Uterus (tissue), 4 donors: ENCODE data around the gene KLC1. TPM values are rescaled to one million over a fixed set of nuclear protein-coding genes. Genes with fewer than 3 reads are reported as not detected.

Source experiments
- DNase-seq, 2 donors: peaks; one replicate each; pipeline ENCODE4 v3.0.0-alpha.2; 2019 to 2020
- H3K27ac ChIP-seq, 2 donors: fragments of 200-600 bp; sonication (generic); 1 replicate in 1 of 2; 2 replicates in 1 of 2; pipeline ENCODE4 v1.5.1; 2016 to 2018
- H3K27me3 ChIP-seq, 2 donors: fragments of 200-600 bp; sonication (generic); one replicate each; pipeline ENCODE4 v1.5.1; 2018 to 2019; ENCODE audit warnings: control low read depth in 1 of 2
- H3K36me3 ChIP-seq, 2 donors: fragments of 200-600 bp; sonication (generic); one replicate each; pipeline ENCODE4 v1.5.1; 2019; ENCODE audit warnings: control low read depth in 1 of 2
- H3K4me1 ChIP-seq, 2 donors: fragments of 200-600 bp; sonication (generic); one replicate each; pipeline ENCODE4 v1.5.1; 2018 to 2019; ENCODE audit warnings: control low read depth in 1 of 2
- H3K4me3 ChIP-seq, 2 donors: fragments of 200-600 bp; sonication (generic); 1 replicate in 1 of 2; 2 replicates in 1 of 2; pipeline ENCODE4 v1.5.1; 2018 to 2019; ENCODE audit warnings: mild to moderate bottlenecking in 1 of 2
- H3K9me3 ChIP-seq, 2 donors: fragments of 200-600 bp; sonication (generic); one replicate each; pipeline ENCODE4 v1.5.1; 2019; ENCODE audit warnings: control low read depth in 1 of 2
- POLR2A ChIP-seq, 2 donors: fragments of 450-650 bp; IDR thresholded peaks; one replicate each; pipeline ENCODE4 v1.6.1; 2016; ENCODE audit warnings: antibody characterized with exemption in 2 of 2, mild to moderate bottlenecking in 1 of 2, moderate library complexity in 1 of 2
- intact Hi-C: fragments of 100-400 bp; cut with DNase I; formaldehyde crosslinking; loops from one replicate; pipeline ENCODE4 v1.15.1; 2023; ENCODE audit warnings: low total_unique reads
- total RNA-seq, 4 donors: library from RNA; depleted of rRNA in 3 of 4; stranded (reverse); fragments of >200 nt in 3 of 4; gene quantifications; one replicate each; pipeline versions ENCODE4 v1.1.0 to v1.2.4, GENCODE V29; 2014 to 2023
- TF ChIP-seq, protein P1 (sequence below), 4 experiments: fragments of 200-600 bp in 2 of 4; fragments of 450-650 bp in 2 of 4; sonication (generic) in 2 of 4; IDR thresholded peaks; one replicate each; pipeline ENCODE4 v1.5.1; 2016 to 2019; ENCODE audit warnings: antibody characterized with exemption in 4 of 4, mild to moderate bottlenecking in 2 of 4, moderate library complexity in 1 of 4
- donor health status: DM: yes; HTN: yes; CAD: no.

The KLC1 gene
- total RNA-seq, 4 donors from 2014 or later, result 130 to 459 (median 285) TPM

DNA sequence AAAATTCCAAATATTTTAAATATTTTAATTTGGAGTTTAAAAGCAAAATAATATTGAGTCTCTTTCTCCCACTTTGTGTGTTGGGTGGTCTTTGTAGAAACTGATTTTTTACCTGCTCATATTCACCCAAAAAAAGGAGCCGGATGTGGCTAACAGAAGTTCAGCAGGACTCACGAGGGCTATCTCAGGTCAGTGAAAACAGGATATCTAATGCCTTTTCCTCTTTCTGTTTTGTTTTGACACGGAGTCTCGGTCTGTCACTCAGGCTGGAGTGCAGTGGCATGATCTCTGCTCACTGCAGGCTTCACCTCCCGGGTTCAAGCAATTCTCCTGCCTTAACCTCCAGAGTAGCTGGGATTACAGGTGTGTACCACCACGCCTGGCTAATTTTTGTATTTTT is 35.4 kb upstream of the KLC1 start:
- intact Hi-C loops, result no loop called here
- no peaks in the 10 kb centered on the region for H3K27me3 ChIP-seq
- TF ChIP-seq POLR2A (IDR thresholded peaks at IDR 0.05), result no peak
- TF ChIP-seq, protein P1, sequence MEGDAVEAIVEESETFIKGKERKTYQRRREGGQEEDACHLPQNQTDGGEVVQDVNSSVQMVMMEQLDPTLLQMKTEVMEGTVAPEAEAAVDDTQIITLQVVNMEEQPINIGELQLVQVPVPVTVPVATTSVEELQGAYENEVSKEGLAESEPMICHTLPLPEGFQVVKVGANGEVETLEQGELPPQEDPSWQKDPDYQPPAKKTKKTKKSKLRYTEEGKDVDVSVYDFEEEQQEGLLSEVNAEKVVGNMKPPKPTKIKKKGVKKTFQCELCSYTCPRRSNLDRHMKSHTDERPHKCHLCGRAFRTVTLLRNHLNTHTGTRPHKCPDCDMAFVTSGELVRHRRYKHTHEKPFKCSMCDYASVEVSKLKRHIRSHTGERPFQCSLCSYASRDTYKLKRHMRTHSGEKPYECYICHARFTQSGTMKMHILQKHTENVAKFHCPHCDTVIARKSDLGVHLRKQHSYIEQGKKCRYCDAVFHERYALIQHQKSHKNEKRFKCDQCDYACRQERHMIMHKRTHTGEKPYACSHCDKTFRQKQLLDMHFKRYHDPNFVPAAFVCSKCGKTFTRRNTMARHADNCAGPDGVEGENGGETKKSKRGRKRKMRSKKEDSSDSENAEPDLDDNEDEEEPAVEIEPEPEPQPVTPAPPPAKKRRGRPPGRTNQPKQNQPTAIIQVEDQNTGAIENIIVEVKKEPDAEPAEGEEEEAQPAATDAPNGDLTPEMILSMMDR (IDR thresholded peaks at IDR 0.05), result no peak
- H3K9me3 ChIP-seq, result no peaks in the 10 kb centered on the region
- no peak overlapping the region for H3K4me3 ChIP-seq
- no peaks in the 10 kb centered on the region for H3K36me3 ChIP-seq
- no peak for DNase-seq
- no peaks in the 10 kb centered on the region for H3K4me1 ChIP-seq
- H3K27ac ChIP-seq, result peak overlapping the region in 1 of 2 donors; percentile 64

DNA sequence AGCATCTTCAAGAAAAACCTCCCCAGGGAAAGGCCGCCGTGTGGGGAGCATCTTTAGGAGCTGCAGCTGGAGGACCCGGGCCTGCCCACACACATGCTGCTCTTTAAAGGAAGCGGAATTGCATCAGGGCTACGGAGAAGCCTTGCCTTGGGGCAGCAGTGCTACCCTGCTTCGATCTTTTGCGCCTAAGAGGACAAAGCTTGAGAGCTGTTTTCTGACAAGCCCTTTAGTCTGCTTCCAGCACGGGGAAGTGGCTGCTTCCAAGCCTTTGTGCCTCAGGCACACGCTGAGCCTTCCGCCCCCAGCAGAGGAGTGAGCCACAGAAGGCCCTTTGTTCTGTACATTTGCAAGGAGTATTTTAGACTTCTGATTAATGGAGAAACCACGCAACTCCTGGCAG is 34.7 kb upstream of the KLC1 start:
- TF ChIP-seq, protein P1 (IDR thresholded peaks at IDR 0.05), result no peak
- TF ChIP-seq POLR2A (IDR thresholded peaks at IDR 0.05), result no peak
- H3K27me3 ChIP-seq, result no peaks in the 10 kb centered on the region
- H3K4me3 ChIP-seq, result no peak overlapping the region
- no peaks in the 10 kb centered on the region for H3K36me3 ChIP-seq
- intact Hi-C loops, result no loop called here
- no peaks in the 10 kb centered on the region for H3K4me1 ChIP-seq
- H3K27ac ChIP-seq, result peak overlapping the region in 1 of 2 donors; percentile 64
- H3K9me3 ChIP-seq, result no peaks in the 10 kb centered on the region
- DNase-seq, result peak in 1 of 2 donors; percentile 34

DNA sequence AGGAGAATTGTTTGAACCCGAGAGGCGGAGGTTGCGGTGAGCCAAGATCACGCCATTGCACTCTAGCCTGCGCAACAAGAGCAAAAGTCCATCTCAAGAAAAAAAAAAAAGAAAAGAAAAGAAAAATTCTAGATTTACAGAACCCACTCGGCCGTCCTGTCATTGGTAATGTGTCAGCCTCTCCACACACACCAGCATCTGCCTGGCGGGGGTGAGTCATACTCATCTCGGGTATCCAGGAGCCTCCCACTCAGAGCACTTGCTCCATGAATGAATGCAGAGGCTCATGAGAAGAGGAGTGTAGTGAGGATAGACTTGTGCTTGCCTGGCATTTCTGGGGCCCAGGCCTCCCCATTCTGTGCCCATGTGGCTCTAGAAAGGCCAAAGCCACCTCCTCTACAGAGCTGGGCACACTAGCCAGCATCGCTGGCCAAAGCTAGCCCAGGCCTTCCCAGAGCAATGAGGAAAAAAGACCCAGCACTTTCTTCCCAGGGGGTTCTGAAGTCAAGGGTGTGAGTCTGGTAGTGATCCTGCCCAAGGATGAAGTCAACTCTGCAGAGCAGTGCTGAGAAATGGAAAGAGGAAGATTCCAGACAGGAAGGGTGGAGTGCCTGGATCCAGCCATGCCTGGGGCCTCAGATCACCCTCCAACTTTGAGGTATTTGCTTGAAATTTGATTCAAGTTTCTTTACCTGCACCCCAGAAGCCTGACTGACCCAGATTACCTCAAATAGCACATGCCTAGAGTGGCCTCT is 31.2 kb upstream of the KLC1 start:
- Histone ChIP-seq H3K27ac (no peak overlapping the region), H3K4me3 (no peak overlapping the region), H3K4me1 (no peaks in the 10 kb centered on the region), H3K9me3 (no peaks in the 10 kb centered on the region), H3K36me3 (no peaks in the 10 kb centered on the region), H3K27me3 (no peaks in the 10 kb centered on the region)
- TF ChIP-seq, protein P1 (IDR thresholded peaks at IDR 0.05), result no peak
- no peak for TF ChIP-seq POLR2A (IDR thresholded peaks at IDR 0.05)
- intact Hi-C loops, result no loop called here
- DNase-seq, result peak; percentile 28 to 45

DNA sequence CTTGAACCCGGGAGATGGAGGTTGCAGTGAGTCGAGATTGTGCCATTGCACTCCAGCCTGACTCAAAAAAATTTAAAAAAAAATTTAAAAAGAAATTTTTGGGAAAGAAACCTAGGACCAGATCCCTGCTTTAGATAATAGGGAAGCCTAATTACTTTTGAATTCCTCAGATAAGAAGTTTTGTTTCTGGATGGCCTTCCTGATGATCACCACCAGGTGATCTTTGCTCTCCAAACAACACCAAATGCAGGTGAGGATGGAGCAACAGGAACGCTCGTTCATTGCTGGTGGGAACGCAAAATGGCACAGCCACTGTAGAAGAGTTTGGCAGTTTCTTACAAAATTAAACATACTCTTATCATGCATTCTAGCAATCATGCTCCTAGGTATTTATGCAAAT is 28.5 kb upstream of the KLC1 start:
- intact Hi-C loops, result no loop called here
- no peaks in the 10 kb centered on the region for H3K4me1 ChIP-seq
- TF ChIP-seq, protein P1 (IDR thresholded peaks at IDR 0.05), result no peak
- no peak for TF ChIP-seq POLR2A (IDR thresholded peaks at IDR 0.05)
- H3K36me3 ChIP-seq, result no peaks in the 10 kb centered on the region
- H3K4me3 ChIP-seq, result no peak overlapping the region
- no peak overlapping the region for H3K27ac ChIP-seq
- no peaks in the 10 kb centered on the region for H3K9me3 ChIP-seq
- H3K27me3 ChIP-seq, result no peaks in the 10 kb centered on the region
- DNase-seq, result no peak

DNA sequence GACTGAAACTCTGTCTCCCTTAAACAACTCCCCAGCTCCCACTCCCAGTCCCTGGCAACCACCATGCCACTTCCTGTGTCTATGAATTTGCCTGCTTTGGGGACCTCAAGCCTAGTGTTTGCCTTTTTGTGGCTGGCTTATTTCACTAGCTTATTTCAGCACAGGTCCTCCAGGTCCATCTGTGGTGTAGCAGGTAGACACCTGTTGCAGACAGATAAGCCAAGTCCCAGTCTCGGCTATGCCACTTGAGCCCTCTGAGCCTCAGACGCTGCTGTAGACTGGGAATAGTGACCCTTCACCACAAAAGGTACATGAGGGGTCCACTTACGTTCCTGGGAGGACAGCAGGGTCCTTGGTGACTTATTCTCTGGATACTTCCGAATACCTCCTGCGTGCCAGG is 24.4 kb upstream of the KLC1 start:
- Histone ChIP-seq H3K36me3 (no peaks in the 10 kb centered on the region), H3K27ac (no peak overlapping the region), H3K4me1 (peaks cover 0 to 13% of the 10 kb centered on the region in 2 donors), H3K9me3 (no peaks in the 10 kb centered on the region), H3K27me3 (no peaks in the 10 kb centered on the region), H3K4me3 (no peak overlapping the region)
- TF ChIP-seq, protein P1 (IDR thresholded peaks at IDR 0.05), result no peak
- DNase-seq, result no peak
- intact Hi-C loops, result no loop called here
